NCI-H2227 treated with DMSO at 0.1 percent for 48 hours (cell line): ENCODE results near the gene KCNK10.

Experiments
- DNase-seq: peaks from one replicate; lab custom pipeline; 2025; lab: John Stamatoyannopoulos, UW

Gene KCNK10

DNA sequence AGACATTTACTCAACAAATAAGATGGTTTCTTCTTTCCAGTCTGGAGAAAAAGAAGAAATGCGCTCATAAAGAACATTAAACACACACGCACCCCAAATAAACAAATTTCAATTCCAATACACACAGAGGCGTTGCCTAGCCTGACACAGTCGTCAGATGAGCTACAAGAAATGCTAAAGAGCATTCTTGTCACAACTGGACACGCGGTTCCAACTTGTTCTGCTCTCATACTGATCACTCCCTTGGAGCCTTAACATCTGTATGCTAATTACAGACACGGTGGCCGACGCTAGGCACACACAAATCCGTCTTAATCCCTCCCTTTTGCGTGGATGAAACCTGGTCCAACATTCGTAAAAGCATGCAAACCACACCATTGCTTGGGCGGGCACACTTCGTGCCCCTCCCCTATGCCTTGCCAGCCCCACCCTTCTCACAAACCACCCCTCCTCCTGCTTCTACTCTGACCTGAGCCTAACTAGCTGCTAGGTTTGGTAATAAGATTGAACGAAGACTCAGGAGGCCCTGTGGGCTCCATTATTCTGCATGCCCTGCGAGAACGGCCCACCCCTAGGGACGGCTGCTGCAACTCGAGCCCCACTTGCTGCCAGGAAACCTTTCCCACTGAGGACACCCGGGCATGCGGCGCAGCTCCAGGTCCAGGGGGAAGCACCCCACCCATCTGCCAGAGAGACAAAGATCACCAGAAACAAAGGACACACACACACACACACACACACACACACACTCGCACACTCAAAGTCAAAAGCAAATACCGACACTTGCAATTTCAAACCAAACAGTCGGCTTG is 1.2 kb downstream of the KCNK10 start:
- DNase-seq = no peak

DNA sequence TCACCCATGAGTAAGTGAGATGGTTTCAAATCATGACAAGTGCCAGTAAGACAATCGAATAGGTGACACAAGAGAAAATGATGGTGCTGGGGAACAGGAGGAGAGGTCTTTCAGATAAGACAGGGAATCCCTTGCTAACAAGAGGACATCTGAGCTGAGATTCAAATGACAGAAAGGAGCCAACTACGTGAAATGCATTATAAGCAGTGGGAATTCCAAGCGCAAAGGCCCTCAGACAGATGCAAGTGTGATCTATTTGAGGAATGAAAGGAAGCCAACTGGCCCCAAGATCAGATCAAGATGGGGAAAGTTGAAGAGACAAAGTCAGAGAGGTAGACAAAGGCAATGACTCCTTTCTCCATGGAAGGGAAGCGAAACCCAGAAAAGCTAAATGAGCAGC is 4.7 kb downstream of the KCNK10 start:
- DNase-seq = no peak

DNA sequence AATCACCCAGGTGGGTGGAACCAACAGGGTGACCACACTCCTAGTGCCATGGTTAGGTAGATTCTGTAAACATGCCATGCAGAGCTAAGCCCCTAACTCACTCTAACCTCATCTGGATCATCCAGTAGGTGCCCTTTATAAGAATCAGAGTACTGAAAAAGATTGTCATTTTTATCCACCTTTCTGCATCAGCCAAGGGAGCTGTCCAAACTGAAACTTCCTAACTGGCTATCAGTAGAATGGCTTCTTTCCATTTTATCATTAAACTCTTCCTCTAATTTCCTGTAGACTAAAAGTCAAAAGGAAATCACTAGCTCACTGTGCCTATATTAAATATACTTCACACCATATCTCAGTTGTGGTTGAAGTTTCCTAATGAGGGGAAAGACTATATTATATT is 6.5 kb downstream of the KCNK10 start:
- DNase-seq = no peak

DNA sequence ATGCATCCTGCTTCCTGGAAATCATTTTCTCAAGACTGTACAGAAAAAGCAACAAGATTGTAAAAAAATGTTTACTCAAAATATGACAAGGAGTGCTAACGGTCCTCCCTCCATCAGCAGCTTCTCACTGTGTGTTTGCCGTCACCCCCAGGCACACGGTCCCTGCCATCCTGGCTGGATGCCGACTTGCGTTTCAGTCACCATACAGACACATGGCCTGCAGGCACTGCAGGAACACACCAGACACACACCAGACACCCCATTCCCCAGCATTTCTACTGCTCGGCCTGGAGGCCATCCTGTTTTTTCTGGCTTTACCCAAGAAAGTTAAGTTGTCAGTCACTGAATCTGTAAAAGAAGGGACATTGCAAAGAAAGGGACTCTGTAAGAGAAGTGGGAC is 10.8 kb downstream of the KCNK10 start:
- DNase-seq = no peak

DNA sequence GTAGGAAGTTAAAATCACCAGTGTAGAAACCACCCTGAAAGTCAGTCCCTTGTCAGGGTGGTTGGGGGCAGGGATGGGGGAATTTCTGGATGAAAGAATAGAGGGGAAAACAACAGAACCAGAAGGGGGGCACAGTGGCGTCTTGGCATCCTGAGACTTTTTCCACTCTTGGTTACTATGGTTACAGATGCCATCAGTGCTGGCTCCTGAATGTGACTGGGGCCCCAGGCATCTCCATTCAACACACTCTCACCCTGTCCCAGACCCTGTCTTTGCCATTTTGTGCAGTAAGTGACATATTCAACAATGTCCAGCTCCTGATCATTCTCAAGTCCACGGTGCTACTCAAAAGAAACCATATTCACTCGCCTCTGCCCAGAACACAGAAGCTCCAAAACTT is 11.3 kb downstream of the KCNK10 start:
- no peak for DNase-seq

DNA sequence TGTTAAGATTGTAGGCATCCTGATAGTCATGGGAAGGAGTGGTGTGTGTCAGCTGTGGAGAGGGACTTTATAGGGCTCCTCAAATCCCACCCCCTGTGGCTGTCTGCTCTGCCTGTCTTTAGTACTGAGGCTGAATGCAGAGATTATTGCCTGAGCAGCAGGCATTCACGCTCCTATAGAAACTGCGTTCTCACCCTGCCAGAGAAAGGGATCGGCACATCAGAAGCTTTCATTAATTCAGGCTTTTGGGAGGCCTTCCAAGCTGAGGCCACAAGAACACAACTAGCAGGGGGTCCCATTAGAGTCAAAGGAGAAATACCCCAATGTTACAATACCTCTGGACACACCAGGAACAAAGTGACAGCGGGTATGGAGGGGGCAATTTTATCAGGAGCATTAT is 12.6 kb downstream of the KCNK10 start:
- DNase-seq = no peak

DNA sequence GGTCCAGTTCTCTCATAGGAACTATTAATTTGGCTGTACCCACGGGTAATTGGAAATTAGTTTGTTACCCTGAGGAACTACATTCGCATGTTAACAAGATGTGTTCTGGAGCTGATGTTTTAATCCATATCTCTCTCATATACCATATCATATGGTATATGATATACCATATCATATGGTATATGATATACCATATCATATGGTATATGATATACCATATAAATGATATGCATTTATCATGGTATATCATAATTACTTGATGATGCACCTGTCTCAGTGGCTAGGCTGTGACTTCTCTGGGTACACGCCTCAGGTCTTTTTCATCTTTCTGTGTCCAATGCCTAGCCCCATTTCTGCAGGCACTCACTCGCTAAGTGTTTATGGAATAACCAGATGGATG is 13.0 kb downstream of the KCNK10 start:
- DNase-seq = no peak

DNA sequence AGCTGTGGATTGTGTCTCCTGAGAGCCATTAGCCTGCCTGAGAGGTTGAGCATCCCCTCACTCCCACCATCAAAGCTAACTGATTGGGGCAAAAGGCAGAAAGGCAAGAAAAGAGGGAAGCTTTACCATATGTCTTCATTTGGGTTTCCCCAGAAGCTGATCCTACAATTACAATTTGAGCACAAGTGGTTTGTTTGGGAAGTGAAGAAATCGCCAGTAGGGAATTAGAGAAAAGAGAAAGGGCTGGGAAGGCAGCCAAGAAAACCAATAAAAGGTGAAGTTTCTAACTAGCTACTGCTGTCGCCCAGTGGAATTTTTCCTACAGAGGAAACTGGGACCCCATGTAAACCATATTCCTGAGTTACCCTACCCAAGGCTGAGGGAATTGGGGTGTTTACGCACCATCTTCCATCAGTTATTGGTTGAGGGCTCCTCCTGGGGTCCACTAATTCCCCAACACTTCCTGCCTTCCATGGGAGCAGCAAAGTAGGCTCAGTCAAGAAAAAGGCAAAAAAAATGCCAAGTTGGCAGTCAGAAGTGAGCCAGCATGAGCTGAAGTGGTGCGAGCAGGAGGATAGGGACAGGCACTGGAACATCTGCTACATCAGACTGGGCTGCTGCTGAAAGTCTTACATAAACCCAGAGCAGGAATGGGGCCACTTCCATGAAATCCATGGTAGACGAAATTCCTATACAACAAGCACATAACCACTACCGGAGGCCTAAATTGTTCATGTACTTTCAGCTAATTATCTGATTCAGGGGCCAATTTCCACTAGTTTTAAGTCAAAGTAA is 17.3 kb downstream of the KCNK10 start:
- no peak for DNase-seq

DNA sequence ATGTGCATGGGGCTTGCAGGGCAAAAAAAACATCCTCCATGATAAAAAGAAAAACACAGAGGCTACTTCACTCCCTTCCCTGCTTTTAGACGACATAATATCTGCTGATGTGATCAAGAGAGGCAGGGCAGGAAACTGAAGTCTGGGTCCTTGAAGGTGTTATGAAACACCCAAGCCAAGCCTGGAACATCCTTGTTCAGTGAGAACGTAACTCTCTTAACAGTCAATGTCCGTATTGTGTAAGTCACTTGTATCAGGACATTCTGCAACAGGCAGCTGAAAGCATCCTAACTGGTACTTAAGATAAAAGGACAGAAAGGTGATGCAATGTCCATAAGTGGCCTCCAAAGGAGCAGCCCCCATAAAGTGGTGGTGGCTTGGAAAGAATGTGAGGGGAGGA is 20.0 kb downstream of the KCNK10 start:
- no peak for DNase-seq

DNA sequence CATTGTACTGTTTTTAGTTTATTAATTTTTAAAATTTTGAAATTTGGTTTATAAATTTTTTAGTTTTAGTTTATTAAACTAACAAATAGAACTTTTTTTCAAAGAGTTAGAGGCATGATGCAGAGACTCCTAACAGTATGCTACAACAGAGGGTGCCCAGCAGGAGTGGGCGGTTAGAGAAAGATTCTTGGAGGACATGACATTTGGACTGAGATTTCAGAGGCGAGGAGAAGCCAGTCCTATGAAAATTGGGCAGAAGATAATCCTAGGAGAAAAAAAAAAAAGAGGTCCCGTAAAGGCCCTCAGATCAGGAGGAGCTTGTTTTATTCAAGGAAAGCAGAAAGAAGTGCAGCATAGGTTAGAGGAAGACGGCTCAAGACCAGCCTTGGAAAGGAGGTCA is 21.7 kb downstream of the KCNK10 start:
- no peak for DNase-seq

DNA sequence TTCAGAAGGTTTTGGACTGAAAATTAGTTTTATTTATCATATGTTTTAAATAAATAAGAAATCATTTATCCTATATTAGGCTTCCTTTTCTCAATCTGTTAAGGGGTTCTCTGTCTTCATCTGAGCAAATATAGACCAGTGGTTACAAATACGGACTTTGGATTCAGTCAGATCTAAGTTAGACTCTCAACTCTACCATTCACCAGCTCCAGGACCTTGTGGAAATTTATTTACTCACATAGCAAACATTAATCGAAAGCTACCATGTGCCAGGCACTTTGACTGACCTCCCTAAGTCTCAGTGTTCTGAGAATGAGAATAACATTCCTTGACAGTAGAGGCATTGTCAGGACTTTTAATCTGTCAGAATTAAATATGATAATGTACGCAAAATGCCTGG is 22.3 kb downstream of the KCNK10 start:
- no peak for DNase-seq

DNA sequence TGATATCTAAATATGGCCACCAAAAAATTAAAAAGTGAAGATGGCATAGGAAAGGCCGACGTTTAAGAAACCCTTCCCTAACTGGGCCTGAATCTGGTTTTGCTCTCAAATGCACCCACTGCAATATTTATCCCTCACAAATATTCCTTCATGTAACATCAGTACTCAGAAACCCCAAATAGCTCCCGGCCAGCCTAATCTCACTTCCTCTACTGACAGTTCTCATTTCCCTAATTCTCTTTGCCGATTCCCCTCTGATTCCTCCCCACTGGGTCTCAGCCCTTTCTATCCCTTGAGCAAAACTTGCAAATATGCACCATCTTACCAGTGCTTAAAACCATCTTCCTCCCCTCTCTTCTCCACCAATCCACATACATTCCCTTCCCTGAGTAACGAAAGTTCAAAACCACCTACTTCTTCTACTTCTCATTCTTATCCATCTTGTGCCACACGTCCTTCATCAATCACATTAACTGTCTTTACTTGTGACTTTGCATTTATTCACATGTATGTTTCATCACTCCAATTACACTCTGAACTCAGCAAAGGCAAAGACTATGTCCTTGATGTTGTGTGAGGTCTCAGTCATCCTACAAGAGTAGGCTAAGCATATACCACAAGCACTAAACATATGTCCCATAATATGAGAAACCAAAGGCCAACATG is 23.1 kb downstream of the KCNK10 start:
- DNase-seq = no peak

DNA sequence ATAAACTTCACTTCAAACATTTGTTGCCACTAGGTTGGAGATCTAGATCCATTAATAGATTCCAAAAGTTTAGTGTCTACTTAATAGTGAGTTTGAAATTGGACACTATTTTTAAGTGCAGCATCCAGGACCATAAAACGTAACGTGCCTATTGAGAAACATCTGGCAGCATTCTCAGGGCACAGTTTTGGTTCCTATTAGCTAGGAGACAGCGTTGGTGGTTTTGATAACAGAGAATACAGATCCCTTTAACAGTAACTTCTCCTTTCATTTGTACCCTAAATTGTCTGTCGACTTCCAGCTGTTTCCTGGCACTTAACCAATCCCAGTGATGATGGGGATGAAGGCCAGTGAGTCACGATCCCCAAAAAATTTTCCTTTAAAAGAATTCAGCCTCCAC is 25.8 kb downstream of the KCNK10 start:
- no peak for DNase-seq

DNA sequence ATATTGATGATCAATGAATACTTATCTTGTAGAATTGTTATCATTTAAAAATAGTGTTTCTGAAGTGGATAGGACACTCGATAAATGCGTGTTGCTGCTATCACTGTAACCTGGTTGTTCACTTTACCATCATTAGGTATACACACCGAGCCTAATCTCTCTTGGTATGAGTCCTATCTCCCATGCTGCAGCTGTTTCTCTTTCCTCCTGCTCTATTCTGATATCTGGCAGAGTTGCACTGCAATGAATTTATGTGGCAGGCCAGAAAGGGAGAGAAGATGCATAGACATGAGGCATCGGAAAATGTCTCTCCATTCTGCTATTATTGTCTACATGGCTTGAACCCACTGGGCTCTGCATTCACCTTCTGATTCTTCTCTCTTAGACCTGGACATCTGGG is 26.7 kb downstream of the KCNK10 start:
- DNase-seq = no peak

DNA sequence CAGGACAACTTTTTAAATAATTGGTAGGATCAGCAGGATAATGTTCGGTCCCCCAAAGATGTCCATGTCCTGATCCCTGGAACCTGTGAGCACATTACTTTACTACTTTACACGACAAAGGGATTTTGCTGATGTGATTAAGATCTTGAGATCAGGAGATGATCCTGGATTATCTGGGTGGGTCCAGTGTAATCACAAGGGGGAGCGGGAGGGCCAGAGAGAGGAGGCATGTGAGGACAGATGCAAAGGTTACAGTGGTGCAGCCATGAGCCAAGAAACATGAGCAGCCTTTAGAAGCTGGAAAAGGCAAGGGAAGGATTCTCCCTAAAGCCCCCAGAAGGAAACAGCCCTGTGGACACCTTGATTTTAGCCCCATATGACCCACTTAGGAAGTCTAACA is 33.1 kb downstream of the KCNK10 start:
- DNase-seq = no peak

DNA sequence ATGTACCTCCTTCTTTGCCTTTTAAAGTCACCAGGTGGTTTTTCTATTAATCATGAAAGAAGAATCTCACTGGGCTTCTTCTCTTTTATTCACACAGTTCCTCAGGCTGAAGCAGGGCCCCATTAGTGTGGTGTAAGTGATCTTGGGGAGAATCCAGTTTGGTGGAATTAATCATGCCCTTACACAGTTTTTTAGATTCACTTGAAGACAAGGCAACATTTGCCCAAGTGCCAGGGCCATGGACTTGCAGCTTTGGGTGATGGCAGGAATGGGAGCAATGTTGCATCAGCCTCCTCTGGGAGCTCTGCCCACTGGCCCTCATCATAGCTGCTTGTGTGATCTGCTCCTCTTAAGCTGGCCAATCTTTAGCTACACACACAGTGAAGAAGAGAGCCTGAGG is 33.8 kb downstream of the KCNK10 start:
- DNase-seq = no peak

DNA sequence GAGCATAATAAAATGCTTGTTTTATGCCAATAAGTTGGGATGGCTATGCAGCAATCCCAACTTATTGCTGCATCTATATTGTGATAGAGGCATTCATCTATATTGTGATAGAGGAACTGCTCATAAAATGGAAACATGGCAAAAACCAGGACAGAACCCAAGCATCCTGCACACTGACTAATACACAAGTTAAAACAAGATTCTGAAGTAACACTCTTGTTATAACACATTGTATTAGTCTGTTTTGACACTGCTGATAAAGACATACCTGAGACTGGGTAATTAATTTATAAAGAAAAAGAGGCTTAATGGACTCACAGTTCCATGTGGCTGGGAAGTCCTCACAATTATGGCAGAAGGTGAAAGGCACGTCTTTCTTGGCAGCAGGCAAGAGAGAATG is 36.8 kb downstream of the KCNK10 start:
- no peak for DNase-seq

DNA sequence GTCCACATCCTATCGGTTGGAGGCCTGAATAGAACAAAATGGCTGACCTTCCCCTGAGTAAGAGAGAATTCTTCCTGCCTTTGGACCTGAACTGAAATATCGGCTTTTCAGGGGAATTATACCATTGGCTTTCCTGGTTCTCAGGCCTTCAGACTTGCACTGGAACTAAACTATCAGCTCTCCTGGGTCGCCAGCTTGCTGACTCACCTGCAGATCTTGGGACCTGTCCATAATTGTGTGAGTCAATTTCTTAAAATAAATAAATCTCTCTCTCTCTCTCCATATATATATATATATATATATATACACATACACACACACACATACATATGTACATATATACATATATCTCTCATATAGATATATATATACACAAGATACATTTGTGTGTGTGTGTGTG is 41.6 kb downstream of the KCNK10 start:
- no peak for DNase-seq

DNA sequence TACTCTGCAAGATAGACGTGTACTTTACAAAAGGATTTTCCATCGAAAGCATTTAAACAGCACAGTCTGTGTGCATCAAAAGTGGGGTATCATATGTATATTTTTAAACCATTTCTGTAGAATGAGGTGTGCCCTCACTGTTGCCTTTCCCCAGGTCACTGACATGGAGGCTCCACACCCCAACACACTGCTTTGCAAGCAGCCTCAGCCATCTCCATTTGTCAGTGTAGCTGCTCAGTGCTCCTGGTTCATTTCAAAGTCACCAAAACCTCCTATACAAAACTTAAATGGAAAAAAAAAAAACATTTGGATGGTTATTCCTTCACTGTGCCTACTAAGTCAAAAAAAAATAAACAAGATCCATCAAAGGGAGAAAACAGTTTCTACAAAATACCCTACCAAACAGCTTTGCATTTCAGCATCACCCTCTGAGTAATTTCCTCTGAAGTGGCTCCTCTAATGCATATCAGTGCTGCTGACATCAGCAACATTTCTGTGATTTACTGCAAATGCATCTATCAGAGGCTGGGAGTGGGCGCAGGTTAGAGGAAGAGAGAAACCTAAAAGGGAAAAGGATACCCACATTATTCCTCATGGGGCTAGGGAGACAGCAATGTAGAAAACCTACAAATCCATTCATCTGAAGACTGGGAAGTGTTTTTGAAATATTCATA is 46.0 kb downstream of the KCNK10 start:
- no peak for DNase-seq

DNA sequence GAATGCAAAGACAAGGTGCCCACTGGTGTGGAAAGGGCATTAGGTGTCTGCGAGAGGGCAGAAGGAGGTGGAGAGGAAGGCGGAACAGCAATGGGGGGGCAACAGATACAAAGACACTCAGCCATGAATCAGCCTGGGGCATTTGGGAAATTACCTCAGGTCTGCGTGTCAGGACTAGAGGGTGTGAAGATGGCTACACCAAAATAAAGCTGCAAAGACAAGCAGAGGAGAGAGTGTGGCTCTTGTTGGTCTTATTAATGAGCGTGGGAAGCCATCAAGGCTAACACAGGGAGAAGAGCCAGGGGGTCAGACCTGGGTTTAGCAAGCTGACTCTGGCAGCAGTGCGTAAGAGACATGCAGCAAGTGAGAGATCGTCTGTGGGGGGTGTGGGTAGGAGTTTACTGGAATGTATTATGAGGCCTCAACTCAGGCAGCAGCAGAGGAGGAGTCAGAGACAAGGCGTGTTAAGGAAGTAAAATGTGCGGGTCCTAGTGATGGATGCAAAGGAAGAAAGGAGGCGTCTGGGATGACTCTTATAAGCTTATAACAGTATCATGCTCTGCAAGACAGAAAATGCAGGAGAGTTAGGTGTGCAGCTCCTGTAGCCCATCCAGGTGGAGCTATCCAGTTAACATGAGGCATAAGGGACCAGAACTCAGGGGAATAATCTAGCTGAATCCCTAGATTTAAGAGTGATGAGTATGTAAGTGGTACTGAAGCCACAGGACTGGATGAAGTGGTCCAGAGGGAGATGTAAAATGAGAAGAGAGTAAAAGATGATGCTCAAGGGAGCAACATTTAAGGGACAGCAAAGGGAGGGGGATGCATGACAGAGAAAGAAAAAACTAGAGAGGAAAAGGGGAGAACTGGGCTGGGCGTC is 50.4 kb downstream of the KCNK10 start:
- DNase-seq = no peak

DNA sequence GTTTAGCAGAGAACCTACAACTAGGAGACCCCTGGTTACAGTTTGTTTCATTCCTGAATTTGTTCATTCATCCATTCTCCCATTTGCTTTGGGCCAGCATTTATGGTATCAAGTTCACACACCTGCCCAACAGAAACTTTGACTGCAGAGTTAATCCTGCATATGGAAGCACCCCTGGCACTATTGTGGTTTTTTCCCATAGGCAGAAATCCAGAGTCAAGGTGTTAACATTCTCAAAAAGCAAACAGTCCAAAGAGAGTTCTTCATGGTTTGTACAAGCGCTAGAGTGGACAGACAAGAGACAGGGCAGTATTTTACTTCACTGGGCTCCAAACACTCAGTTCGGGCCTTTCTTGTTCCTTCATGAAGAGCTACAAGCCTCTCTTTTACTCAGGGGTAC is 51.9 kb downstream of the KCNK10 start:
- DNase-seq = no peak

DNA sequence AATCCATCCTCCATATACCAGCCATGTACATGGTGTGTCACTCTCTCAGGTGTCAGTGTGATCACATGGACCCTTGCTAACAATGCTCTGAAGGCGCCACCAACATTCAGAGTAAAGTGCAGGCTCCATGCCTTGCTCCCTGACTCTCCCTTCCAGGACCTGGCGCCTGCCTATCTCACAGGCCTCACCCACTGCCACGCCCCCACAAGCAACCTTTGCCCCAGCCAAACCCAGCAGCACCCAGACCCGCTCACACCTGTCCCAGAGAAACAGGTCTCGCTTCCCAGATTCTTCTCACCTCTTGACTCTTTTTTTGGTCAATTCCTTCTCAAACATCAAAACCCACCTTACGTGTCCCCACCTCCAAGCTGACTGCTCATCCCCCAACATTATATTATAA is 52.3 kb downstream of the KCNK10 start:
- DNase-seq = no peak
